Measurements from ENCODE around the gene PCNT. TPM values are rescaled to one million over a fixed set of nuclear protein-coding genes. Genes with fewer than 3 reads are reported as not detected.

Gene PCNT
- total and polyA plus RNA-seq, 2 experiments from 2014 or later: 14.9 to 23.8 TPM

GRCh38 chr21:46295996-46296752 lies 27.8 kb upstream of the PCNT start:
- no peak overlapping the region for H3K4me3 ChIP-seq
- DNase-seq: peak; percentile 92
- no peaks in the 10 kb centered on the region for H3K9me3 ChIP-seq (ENCODE audit: low read depth)
- H3K27me3 ChIP-seq (replicated peaks; ENCODE audit: insufficient read depth): no peaks in the 10 kb centered on the region
- H4K20me1 ChIP-seq (ENCODE audit: insufficient read depth): no peaks in the 10 kb centered on the region
- 25 to 28% methylated on average over 26 to 29 of the region's 29 CpGs for WGBS, 2 experiments (ENCODE audit: low coverage in 1 of 2, low lambda C conversion rate in 2 of 2, missing lambda C conversion rate in 2 of 2)
- TF ChIP-seq EZH2phosphoT487 (IDR thresholded peaks at IDR 0.05; ENCODE audit: insufficient read depth, low read depth) (no peak), EZH2 (IDR thresholded peaks at IDR 0.05; ENCODE audit: insufficient read depth, poor library complexity, severe bottlenecking) (no peak)
- in situ Hi-C loops (cut with MboI): no loop called here
- H3K4me2 ChIP-seq (ENCODE audit: unreplicated experiment): peak overlapping the region; percentile 28
- H3K79me2 ChIP-seq (ENCODE audit: insufficient read depth): 0 out of 2 replicates have a peak, but pooled peaks cover 4% of the 10 kb centered on the region
- H3K36me3 ChIP-seq (ENCODE audit: low read depth): no peaks in the 10 kb centered on the region
- H3K9me2 ChIP-seq (ENCODE audit: insufficient read depth): no peaks in the 10 kb centered on the region
- H2AFZ ChIP-seq: peak overlapping the region; percentile 65
- peak overlapping the region; percentile 38 for H3K27ac ChIP-seq
- H3F3A ChIP-seq (ENCODE audit: insufficient read depth): no peaks in the 10 kb centered on the region
- H3K4me1 ChIP-seq (ENCODE audit: insufficient read depth): peaks cover 21% of the 10 kb centered on the region
- H3K9ac ChIP-seq: peak overlapping the region; percentile 27

- TF ChIP-seq EZH2 (IDR thresholded peaks at IDR 0.05; ENCODE audit: insufficient read depth, poor library complexity, severe bottlenecking) (no peak), EZH2phosphoT487 (IDR thresholded peaks at IDR 0.05; ENCODE audit: insufficient read depth, low read depth) (no peak)
- Histone ChIP-seq H3K27me3 (replicated peaks; ENCODE audit: insufficient read depth) (no peaks in the 10 kb centered on the region), H3K27ac (no peak overlapping the region), H3K9ac (peak overlapping the region; percentile 45), H2AFZ (peak overlapping the region; percentile 76), H3K36me3 (ENCODE audit: low read depth) (no peaks in the 10 kb centered on the region), H3F3A (ENCODE audit: insufficient read depth) (no peaks in the 10 kb centered on the region), H3K4me2 (ENCODE audit: unreplicated experiment) (peak overlapping the region; percentile 46), H4K20me1 (ENCODE audit: insufficient read depth) (no peaks in the 10 kb centered on the region), H3K9me3 (ENCODE audit: low read depth) (no peaks in the 10 kb centered on the region), H3K4me1 (ENCODE audit: insufficient read depth) (peaks cover 21% of the 10 kb centered on the region), H3K4me3 (peak overlapping the region; percentile 41), H3K9me2 (ENCODE audit: insufficient read depth) (no peaks in the 10 kb centered on the region), H3K79me2 (ENCODE audit: insufficient read depth) (no peaks in the 10 kb centered on the region)
- in situ Hi-C loops (cut with MboI): no loop called here
- 11 to 12% methylated on average over 80 to 84 of the region's 84 CpGs for WGBS, 2 experiments (ENCODE audit: low coverage in 1 of 2, low lambda C conversion rate in 2 of 2, missing lambda C conversion rate in 2 of 2)
- peak; percentile 60 for DNase-seq
Measured at GRCh38 chr21:46297338-46298271, 26.4 kb upstream of the PCNT start.

GRCh38 chr21:46299167-46299566 lies 24.8 kb upstream of the PCNT start:
- Histone ChIP-seq H4K20me1 (ENCODE audit: insufficient read depth) (no peaks in the 10 kb centered on the region), H3K9ac (no peak overlapping the region), H3K9me2 (ENCODE audit: insufficient read depth) (no peaks in the 10 kb centered on the region), H3K27me3 (replicated peaks; ENCODE audit: insufficient read depth) (no peaks in the 10 kb centered on the region), H3K27ac (no peak overlapping the region), H2AFZ (no peak overlapping the region), H3F3A (ENCODE audit: insufficient read depth) (no peaks in the 10 kb centered on the region), H3K4me2 (ENCODE audit: unreplicated experiment) (no peak overlapping the region), H3K36me3 (ENCODE audit: low read depth) (no peaks in the 10 kb centered on the region), H3K79me2 (ENCODE audit: insufficient read depth) (no peaks in the 10 kb centered on the region), H3K4me1 (ENCODE audit: insufficient read depth) (peaks cover 21% of the 10 kb centered on the region), H3K4me3 (no peak overlapping the region), H3K9me3 (ENCODE audit: low read depth) (no peaks in the 10 kb centered on the region)
- WGBS, 2 experiments (ENCODE audit: low coverage in 1 of 2, low lambda C conversion rate in 2 of 2, missing lambda C conversion rate in 2 of 2): 81 to 82% methylated on average over 9 of the region's 9 CpGs
- DNase-seq: no peak
- TF ChIP-seq EZH2phosphoT487 (IDR thresholded peaks at IDR 0.05; ENCODE audit: insufficient read depth, low read depth) (no peak), EZH2 (IDR thresholded peaks at IDR 0.05; ENCODE audit: insufficient read depth, poor library complexity, severe bottlenecking) (no peak)
- in situ Hi-C loops (cut with MboI): no loop called here

- no peaks in the 10 kb centered on the region for H3K36me3 ChIP-seq (ENCODE audit: low read depth)
- WGBS, 2 experiments (ENCODE audit: low coverage in 1 of 2, low lambda C conversion rate in 2 of 2, missing lambda C conversion rate in 2 of 2): 92 to 97% methylated on average over 12 of the region's 14 CpGs
Measured at GRCh38 chr21:46301759-46302158, 22.2 kb upstream of the PCNT start.

More at GRCh38 chr21:46301759-46302158, 22.2 kb upstream of the PCNT start:
- Histone ChIP-seq H2AFZ (no peak overlapping the region), H4K20me1 (ENCODE audit: insufficient read depth) (no peaks in the 10 kb centered on the region), H3K79me2 (ENCODE audit: insufficient read depth) (no peaks in the 10 kb centered on the region), H3K9ac (no peak overlapping the region), H3F3A (ENCODE audit: insufficient read depth) (no peaks in the 10 kb centered on the region), H3K4me2 (ENCODE audit: unreplicated experiment) (no peak overlapping the region), H3K27me3 (replicated peaks; ENCODE audit: insufficient read depth) (no peaks in the 10 kb centered on the region), H3K9me2 (ENCODE audit: insufficient read depth) (no peaks in the 10 kb centered on the region), H3K4me3 (no peak overlapping the region), H3K27ac (no peak overlapping the region), H3K4me1 (ENCODE audit: insufficient read depth) (peaks cover 1% of the 10 kb centered on the region; the same call in 1 of the 2 replicates), H3K9me3 (ENCODE audit: low read depth) (no peaks in the 10 kb centered on the region)
- TF ChIP-seq EZH2 (IDR thresholded peaks at IDR 0.05; ENCODE audit: insufficient read depth, poor library complexity, severe bottlenecking): no peak
- TF ChIP-seq EZH2phosphoT487 (IDR thresholded peaks at IDR 0.05; ENCODE audit: insufficient read depth, low read depth): no peak
- in situ Hi-C loops (cut with MboI): no loop called here
- DNase-seq: no peak

Data from GM23248 (cell line).